Glomerular endothelial cell (primary cell): ENCODE data around the gene BOC. TPM values are rescaled to one million over a fixed set of nuclear protein-coding genes. Genes with fewer than 3 reads are reported as not detected.

ENCODE experiments used
- DNase-seq: peaks from one replicate; pipeline ENCODE4 v3.0.0-alpha.2; 2011; ENCODE audit warnings: low read depth, low spot score; ENCODE audit errors: extremely low read depth
- total RNA-seq: library from RNA; depleted of rRNA; stranded (reverse); fragments of >200 nt; gene quantifications from 2 replicates; pipeline ENCODE4 v1.2.3, GENCODE V29; 2015

The BOC gene
- total RNA-seq, 1 donor from 2014 or later, result 2.2 TPM

DNA sequence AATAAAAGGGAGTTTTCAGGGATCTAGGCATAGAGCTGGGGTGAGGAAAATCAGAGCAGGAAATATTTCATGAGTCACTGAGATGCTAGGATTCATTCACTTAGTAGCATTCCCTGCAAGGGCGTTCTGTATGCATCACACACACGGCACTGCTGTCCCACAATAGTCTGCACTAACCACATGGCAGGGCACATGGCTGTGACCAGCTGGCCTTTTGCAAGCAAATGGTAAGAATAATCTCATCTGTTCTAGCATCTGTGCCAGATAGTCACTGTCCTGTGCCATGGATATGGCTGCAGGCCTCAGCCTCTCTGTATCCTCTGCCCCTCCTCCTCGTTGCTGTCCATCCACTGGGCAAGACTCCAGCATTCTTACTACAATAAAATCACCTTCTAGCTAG, 37.8 kb downstream of the BOC start:
- no peak for DNase-seq

DNA sequence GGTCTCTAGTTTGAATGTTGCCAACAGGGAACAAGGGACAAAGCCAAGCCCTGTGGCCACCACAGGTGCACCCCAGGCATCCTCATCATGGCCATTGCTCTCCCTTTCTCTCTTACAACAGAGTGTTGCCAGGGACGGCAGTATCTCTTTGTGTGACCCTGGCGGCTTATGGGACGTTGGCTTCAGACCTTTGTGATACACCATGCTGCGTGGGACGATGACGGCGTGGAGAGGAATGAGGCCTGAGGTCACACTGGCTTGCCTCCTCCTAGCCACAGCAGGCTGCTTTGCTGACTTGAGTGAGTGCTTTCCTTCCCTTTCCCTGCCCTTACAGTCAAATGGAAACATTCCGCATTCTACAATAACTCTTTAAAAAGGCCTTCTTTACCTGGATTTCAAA, 38.2 kb downstream of the BOC start:
- DNase-seq, result no peak

DNA sequence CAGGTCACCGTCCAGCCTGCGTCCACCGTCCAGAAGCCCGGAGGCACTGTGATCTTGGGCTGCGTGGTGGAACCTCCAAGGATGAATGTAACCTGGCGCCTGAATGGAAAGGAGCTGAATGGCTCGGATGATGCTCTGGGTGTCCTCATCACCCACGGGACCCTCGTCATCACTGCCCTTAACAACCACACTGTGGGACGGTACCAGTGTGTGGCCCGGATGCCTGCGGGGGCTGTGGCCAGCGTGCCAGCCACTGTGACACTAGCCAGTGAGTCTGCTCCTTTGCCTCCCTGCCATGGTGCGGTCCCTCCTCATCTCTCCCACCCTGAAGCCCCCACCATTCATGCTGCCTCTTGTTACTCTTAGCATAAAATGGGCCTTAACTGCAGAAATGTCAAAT, 39.2 kb downstream of the BOC start:
- no peak for DNase-seq

DNA sequence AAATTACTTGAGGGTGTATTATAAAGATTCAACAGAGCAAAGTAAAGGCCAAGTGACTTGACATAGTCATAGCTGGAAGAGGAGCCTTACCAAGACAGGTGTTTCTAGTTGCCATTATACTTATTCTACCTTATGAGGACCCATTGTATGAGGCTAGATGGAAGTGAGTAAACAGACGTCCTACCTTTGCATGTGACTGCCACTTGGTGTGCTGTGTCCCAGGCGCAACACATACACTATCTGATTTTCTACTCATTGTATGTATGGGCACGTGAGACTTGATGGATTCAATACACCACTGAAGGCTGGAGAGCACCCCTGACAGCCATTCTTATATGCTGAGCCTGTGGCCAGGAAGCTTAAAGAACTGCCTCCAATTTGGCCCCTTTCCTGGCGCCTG, 40.5 kb downstream of the BOC start:
- no peak for DNase-seq

DNA sequence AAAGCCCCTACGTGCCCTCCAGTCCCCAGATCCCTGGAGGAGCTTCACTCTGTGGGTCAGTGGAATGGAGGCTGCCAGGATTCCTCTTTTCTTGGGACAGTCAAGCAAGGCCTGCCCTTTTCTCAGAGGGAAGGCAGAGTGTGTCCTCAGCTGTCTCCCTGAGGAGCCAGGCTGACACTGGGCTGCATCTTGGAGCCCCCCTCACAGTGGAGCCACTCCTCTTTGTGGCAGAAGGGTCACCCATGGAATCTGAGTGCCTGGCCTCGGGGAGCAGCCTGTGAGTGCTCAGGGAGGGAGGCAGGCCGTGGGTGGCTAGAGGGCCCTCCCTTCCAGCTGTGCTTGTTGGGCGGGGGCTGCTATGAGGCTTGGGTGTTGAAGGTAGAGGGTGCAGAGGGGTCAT, 41.2 kb downstream of the BOC start:
- no peak for DNase-seq

DNA sequence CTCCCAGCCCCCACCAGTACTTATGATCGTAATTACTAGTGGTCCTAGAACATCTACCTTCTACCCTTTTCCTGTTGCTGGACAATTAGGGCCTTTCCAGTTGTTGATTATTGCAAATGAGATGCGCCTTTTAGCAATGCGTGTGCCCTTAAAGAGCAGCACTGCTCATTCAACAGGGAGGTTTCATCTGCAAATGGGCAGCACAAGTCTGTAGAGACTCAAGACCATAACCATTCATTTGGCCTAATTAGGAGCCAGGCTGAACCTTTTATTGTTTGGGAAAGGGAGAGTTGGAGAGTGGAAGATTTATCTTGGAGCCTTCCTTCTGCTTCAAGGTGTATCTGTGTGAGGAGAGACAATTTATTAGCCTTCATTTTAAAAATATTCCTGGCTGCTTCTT, 42.3 kb downstream of the BOC start:
- DNase-seq, result no peak

DNA sequence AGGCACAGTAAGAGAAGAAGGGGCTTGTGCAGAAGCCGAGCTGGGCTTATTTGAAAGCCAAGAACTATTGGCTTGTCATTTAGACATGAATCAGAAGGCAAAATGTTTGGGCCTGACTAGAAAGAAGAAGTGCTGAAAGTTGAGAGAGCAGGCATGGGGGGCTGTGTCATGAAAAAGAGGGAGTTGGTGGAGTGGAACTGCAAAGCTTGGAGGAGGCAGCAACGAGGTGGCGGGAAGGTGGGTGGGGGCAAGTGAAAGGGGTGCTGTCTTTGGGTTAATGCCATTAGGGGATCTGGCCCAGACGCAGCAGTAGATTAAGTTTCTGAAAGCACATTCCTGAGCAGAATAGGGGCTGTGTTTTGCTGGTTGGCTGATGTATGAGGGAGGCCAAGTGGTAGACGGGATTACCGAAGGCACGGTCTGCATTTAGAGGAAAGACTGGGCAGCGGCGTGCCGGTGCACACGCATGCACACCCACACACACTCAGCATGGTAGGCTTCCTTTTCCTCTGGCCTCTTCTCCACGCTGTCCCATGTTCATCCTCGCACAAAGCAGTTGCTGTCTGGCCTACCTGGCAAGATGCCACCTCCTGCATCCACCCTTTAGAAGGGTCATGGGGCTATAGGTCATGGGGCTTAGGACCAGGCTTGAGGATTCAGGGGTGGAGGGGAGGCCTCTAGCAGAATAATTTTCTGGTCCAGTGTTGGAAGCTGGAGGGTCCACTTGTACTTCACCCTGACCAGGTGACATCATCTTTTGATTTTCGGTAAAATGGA, 43.0 kb downstream of the BOC start:
- DNase-seq, result no peak

DNA sequence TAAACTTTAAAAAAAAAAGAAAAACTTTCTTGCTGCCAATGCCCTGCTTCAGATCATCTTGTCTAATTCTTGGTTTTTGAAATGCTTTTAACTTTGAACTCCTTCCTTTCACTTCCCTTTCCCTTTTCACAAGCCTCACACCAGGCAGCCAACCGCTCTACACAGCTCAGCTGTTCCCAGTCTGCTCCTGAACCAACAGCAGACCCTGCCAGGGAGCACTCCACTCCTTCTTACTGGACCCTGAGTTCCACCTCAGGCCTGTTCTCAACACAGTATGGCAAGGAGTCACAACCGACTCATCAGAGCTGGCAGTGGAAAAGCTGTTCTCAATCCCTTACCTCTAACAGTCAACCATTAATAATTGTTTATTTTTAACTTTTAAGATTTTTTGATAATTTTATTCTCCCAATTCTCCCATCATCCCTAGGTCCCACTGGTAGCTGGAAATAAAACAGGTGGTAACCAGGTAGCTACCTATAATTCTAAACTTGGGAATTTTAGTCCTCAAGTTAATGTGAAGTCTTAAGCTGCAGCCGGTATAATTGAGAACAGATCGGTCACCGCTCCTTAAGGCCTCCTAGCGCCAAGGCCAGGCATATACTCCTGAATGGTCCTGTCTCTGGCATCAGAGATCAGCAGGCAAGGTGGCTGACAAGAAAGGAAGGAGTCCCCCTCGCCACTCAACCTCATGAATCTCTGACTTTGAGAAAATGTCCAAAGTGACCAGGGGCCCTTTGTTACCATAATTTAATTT, 43.9 kb downstream of the BOC start:
- no peak for DNase-seq

DNA sequence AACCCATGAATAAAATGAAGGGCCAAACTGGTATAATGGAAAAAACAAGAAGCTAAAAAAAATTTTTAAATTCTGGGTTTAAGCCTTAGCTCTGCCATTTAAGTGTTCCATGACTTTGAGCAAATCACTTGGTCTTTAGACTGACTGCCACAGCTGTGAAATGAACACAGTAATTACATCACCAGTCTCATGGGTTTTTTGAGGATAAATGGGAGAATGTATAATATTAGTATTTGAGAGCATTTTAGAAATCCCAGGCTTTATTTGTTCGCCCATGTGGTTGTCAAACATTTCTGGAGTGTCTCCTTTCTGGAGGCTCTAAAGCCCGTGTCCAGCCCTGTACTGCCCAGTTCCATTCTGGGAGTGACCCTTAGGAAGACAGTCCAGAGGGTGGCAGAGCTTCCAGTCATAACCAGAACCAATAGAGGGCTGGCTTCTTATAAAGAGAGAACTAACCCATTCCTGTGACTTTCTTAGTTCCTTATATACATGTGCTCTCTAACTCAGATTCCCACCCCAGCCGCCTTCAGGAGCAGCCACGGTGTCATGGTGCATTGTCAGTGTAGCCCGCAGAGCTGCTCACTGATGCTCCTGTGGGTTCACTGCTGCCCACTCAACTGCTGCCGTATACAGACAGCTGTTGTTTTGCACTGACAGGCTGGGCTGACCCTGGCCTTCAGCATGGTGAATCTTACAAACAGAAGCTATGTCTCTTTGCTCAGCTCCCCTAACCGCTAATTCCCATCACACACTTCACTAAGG, 44.7 kb downstream of the BOC start:
- no peak for DNase-seq

DNA sequence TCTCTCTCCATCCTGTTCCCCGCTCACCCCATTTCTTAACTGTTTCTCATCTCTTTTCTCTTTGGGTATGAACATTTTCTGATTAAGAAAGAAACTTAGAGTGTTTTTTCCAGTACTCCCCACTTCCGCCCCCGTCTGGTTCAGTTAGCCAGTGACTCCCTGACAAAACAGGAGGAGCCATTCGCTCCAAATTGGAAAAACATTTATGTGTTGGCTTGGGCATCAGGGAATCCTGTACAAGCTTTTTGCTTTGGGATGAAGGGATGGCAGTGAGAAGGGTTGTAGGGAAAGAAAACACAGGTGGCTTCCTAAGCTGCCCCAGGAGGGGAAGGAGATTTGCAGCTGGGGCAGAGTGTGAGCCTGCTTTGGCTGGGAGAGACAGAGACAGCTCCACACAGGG, 47.0 kb downstream of the BOC start:
- no peak for DNase-seq

DNA sequence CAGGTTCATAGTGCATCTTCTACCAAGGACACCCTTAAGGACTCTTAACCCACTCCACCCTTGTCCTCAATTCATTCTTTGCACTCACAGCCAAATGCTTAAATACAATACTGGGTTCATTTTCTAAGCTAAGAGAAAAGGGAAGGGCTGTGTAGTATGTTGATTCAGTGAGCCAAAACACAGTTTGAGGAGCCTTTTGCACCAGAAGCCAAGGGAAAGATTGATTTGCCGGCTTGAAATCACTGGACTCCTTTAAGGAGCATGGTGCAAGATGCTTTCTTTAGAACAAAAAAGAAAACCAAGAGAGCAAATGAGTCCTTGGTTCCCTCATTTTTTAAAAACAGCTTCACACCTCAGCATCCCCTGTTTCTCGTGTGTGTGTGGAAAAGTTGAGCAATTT, 47.8 kb downstream of the BOC start:
- DNase-seq, result no peak

DNA sequence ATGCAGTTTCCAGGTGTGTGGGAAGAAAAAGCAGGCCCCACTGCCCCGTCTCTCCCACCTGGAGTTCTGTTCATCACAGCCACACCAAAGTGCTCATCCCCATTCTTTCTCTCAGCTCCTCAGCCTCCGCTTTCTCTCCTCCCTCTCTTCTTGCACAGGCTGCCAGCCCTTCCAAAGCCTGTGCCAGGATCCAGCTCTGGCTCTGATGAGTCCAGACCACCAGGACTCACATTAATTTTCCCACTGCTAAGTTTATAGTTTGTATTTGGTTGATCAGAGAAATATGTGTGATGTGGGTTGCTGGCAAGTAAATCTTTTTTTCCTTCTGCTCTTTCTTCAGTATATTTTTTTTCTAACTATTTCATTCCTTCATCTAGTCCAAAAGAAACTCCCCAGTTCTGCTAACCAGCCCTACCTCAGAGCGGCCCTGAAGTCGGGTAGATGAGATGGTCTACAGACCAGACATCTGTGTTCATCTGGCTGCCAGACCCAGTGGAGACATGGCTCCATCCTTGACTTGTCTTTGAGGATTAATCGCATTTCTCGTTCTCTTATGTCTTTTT, 49.8 kb downstream of the BOC start:
- DNase-seq, result no peak

DNA sequence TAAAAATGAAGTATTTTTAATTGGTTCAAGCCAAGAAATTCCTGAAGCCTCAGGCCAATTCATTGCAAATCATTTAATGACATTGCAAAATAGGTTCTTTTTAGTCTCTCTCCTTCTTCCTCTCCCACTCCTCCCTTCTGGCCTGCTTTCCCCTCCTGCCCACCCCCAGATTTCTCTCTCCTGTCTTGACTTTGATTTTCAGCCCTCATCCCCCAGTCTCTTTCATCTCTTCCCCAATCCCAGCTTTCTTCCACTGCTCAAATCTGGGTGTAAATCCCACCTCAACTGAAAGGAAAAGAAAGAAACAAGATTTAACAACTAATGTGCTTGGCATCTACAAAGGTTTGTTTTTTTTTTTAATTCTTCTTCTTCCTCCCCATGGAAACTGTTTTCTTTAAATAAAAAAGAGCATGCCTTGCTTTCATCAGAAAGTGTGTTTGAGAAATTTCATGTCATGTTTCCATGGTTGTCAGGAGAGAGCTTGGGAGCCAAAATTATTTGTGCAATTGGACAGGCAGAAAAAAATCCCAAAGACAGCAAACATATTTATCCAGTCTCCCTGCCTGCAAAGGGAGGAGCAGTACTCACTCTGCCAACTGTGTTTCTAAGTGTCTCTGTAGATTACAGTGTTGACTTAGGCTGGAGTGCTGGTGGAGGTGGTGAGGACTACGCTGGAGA, 50.4 kb downstream of the BOC start:
- no peak for DNase-seq

DNA sequence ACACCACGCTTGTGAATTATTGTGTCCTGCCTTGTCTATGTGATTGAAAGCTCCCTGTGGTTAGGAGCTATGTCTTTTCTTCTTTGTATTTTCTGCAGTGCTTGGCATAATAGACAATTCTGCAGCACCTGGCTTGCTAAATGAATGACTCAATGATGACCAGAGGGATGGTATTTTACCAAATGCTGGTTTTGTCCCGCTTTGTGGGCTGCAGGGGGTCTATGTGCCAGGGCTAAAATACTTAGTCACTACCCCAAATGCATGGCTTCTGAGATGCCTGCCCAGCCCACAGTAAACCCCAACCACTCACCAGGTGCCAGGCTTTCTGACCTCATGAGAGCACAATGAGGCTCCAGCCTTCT, 50.9 kb downstream of the BOC start:
- no peak for DNase-seq

DNA sequence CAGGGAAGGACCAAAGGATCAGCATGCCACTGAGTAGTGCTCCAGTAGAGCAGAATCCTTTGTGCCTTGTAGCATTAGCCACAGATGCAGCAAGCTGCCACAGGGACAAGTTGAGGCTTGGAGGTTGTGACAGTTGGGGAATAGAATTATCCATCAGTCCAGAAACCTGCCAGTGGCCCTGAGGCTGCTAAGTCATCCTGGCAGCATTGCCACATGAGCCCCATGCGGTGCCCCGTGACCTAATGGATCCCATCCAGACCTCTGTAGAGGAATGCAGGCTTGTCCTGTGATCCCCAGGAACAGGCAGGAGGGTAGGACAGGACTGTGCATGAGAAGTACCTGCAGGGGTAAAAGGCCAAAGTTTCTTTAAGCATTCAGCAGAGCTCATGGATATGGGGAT, 51.7 kb downstream of the BOC start:
- DNase-seq, result no peak

DNA sequence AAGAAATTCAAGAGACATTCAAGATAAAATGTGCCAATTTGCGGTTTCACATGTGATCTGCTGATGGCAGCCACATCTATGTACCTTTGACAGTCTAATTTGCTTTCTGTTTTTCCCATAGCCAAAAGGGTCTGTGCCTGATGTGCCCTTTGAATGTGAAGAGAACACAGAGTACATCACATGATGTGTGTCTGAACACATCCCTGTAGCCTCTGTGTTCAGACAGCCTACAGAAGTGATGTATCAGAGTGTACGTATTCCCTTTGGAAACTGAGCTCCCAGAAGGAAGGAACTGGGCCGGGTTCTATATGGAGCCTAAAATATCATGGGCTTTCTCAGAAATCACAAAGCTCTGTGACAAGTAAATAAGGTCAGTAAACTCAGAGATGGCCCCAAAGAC, 52.4 kb downstream of the BOC start:
- DNase-seq, result no peak

DNA sequence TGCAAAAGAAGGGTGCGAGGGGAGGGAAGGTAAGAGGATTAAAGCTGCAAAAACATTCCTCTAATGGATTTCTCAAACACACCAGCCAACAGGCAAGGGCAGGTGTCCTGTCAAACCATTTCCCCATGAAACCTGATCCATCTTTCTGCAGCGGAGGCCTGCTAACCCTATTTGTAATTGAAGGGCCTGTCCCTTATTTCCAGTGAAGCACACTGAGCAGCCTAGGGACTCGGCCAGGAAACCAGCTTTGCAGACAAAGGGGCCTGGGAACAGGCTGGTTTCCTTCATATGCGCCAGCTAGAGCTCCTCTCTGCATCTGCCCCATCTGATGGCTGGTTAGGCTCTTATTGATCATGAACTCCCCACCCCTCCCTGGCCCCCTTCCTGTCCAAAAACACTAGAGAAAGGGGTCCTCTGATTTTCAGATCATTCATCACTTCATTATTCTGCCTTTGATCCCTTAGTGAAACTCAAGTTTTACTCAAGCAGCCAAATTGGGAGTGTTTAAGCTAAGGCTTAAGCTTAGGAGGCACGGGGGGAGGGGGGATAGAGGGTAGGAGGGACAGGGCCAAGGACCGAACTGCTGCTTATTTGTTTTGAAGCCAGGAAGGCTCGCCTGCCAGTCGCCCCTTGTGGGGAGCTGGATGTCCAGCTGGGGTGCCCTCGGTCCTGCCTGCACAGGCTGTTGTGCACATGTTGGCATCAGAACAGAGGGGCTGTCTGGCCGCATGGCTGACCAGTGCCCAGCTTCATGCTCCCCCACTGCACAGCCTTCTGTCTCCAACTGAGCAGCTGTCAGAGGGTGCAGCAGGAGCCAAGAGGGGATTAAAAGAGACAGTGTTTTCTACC, 53.1 kb downstream of the BOC start:
- no peak for DNase-seq

DNA sequence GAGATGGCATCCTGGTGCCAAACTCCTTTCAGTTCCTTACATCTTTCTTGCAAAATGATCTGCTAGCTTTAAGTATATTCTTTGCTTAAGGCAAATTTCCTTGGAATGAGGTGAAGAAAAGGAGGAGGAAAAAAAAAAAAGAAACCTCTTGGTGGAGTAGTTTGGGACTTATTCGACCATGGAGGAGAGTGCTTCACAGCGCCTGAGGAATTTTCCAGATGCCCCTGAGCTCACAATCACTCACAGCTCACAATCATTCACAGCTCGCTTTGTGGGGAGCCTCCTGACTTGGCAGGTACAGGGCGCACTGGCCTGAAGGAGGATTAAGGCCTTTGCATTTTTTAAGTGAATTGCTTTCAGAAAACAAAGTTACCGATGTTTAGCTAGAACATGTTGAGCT, 53.9 kb downstream of the BOC start:
- DNase-seq, result no peak

DNA sequence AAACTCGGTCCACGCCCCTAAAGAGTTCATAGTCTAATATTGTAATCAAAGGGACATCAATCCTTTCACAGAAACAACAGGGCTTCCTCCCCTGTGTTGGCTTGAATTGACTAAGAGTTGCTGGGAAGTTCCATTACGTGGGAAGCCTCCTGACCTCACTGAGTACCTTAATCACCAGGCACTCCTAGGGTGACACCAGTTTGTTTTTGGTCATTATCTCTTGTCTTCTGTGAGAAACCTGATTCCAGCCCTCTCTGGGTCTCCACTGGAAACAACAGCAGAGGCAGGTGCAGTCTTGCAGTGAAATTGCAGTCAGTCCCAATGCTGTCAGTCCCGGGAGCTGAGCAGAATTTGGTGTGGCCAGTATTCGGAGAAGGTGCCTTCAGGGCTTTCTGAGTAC, 55.4 kb downstream of the BOC start:
- DNase-seq, result no peak

DNA sequence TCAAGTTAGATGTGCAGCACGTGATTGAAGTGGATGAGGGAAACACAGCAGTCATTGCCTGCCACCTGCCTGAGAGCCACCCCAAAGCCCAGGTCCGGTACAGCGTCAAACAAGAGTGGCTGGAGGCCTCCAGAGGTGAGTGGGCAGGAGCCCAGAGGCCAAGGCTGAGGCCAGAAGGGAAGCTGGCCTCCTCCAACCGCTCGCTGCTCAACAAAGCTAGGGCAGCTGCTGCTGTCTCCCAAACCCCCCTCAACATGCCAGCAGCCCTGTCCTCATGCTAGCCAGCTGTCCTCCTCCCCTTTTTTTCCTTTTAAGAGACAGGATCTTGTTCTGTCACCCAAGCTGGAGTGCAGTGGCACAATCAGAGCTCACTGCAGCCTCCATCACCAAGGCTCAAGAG, 57.0 kb downstream of the BOC start:
- DNase-seq, result no peak
